Stimulated activated CD4-positive, alpha-beta T cell treated with anti-CD3 and anti-CD28 coated beads, Interleukin-1b, Interleukin-23, amount 100 ng/mL, for 24 hours (primary cell): ENCODE results near the gene RAD51.
"Not testable (repeated sequence)": the region's sequence is repeated elsewhere in the genome, so short reads cannot be mapped to it uniquely, and the experiment has no call there.

Source experiments
- DNase-seq, 4 experiments: peaks; one replicate each; pipeline ENCODE4 v3.0.0-alpha.2; 2020; ENCODE audit warnings: low read depth in 4 of 4, low spot score in 1 of 4

RAD51 gene

DNA sequence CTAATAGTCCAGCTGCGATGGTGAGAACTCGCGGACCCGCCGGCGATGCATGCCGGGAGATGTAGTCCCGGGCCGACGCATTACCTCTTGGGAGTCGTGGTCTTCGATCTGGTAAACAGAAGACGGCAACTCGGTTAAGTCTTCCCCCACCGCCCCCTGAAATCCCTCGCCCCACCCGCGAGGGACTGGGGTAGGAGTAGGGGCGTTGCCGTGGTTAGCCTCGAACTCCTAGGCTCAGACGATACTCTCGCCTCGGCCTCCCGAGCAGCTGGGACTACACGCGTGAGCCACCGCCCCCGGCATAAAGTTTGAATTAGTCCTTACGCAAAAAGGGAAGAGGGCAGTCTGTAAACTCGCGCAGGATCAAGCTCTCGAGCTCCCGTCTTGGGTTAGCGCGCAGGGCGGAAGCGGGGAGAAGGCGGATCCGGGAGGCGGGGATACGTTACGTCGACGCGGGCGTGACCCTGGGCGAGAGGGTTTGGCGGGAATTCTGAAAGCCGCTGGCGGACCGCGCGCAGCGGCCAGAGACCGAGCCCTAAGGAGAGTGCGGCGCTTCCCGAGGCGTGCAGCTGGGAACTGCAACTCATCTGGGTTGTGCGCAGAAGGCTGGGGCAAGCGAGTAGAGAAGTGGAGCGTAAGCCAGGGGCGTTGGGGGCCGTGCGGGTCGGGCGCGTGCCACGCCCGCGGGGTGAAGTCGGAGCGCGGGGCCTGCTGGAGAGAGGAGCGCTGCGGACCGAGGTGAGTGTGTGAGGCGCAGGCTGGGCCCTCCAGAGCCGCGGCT is at the start of gene RAD51:
Gene RAD51 (plus strand): TSS at position 487 of the 781 bp plus-strand sequence. CDS start 3,585 bp downstream, outside the sequence.
- peak; percentile 78 to 90 (median 86) for DNase-seq

DNA sequence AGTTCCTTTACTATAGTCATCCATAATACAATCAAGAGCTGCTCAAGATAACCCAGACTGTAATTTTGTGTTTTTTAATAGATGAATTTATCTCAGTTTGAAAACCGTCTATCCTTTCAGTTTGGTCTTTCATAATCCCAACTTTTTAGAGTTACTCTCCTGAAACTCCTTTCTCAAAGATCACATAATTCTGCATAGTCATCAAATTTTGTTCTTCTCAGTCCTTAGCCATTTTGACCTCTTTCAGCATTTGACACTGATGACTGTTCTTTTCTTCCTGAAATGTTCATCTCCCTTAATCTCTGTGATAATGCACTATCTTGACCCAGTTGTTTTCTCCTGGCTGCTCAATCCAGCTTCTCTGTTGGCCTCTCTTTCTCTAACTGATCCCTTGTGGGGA is 47.5 kb upstream of the RAD51 start:
- DNase-seq: no peak

DNA sequence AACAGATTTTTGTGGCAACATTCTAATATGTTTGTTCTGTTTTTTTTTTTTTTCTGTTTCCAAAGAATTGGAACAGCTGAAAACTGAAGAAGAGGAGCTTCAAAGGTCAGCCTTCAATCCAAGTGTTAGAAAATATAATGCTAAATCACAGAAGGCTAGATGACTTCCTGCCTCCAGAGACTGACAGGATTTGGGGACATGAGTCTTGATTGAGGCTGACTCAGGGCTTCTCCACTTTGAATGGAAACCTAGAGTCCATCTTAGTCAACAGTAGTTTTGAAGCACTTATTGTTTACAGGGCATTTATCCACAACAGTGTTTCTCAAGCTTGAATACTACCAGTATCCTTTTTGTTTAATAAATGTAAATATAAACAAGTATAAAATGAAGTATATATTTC is 44.5 kb upstream of the RAD51 start:
- DNase-seq: no peak

DNA sequence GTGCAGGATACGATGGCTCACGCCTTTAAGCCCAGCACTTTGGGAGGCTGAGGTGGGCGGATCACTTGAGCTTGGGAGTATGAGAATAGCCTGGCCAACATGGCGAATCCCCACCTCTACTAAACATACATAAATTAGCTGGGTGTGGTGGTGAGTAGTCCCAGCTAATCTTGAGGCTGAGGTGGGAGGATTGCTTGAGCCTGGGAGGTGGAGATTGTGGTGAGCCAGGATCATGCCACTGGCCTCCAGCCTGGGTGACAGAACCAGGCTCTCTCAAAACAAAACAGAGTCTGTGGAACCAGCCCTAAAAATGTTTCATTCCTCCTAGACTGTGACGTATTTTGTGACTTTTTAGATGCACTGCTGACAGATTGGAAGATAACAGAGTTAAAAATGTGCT is 34.3 kb upstream of the RAD51 start:
- DNase-seq: no peak

DNA sequence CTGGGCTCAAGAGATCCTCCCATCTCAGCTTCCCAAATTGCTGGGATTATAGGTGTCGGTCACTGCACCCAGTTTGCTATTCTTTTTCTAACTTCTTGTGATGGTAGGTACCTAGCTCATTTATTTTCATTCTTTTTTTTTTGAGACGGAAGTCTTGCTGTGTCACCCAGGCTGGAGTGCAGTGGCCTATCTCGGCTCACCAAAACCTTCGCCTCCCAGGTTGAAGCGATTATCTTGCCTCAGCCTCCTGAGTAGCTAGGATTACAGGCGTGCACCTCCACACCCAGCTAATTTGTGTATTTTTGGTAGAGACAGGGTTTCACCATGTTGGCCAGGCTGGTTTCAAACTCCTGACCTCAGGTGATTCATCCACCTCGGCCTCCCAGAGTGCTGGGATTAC is 30.1 kb upstream of the RAD51 start:
- no peak for DNase-seq

DNA sequence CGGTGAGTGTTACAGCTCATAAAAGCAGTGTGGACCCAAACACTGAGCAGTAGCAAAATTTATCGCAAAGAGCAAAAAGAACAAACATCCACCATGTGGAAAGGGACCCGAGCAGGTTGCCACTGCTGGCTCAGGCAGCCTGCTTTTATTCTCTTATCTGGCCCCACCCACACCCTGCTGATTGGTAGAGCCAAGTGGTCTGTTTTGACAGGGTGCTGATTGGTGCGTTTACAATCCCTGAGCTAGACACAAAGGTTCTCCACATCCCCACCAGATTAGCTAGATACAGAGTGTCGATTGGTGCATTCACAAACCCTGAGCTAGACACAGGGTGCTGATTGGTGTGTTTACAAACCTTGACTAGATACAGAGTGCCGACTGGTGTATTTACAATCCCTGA is 18.7 kb upstream of the RAD51 start:
- DNase-seq: not testable (repeated sequence)

DNA sequence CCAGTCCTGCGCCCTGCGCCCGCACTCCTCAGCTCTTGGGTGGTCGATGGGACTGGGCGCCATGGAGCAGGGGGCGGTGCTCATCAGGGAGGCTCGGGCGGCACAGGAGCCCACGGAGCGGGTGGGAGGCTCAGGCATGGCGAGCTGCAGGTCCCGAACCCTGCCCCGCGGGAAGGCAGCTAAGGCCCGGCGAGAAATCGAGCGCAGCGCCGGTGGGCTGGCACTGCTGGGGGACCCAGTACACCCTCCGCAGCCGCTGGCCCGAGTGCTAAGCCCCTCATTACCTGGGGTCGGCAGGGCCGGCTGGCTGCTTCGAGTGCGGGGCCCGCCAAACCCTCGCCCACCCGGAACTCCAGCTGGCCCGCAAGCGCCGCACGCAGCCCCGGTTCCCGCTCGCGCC is 18.1 kb upstream of the RAD51 start:
- not testable (repeated sequence) for DNase-seq

DNA sequence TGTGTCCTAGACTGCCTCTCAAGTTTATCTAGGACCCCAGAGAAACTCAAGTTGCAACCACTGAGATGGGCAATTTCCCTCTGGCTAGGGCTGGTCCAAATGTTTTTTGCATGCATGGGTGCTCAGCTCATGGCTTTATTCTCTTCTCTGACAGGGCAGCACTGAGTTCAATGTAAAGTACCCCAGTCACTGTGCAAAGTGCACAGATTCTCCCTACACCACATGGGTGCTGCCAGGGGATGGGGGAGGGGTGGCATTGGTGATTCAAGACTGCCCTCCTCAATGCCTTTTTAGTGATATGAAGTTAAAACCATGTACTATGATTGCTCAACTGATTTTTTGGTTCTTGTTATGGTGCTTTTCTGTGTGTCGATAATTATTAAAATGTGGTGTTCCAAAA is 14.8 kb upstream of the RAD51 start:
- no peak for DNase-seq

DNA sequence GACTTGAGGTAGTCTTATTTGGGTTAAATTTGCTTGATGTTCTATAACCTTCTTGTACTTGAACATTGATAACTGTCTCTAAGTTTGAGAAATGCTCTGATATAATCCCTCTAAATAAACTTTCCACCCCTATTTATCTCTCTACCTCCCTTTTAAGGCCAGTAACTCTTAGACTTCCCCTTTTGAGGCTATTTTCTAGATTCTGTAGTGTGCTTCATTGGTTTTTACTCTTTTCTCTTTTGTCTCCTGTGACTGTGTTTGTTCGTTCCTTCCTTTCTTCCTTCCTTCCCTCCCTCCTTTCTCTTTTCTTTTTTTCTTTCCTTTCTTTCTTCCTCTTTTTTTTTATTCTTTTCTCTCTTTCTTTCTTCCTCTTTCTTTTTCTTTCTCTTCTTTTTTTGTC is 14.0 kb upstream of the RAD51 start:
- not testable (repeated sequence) for DNase-seq

DNA sequence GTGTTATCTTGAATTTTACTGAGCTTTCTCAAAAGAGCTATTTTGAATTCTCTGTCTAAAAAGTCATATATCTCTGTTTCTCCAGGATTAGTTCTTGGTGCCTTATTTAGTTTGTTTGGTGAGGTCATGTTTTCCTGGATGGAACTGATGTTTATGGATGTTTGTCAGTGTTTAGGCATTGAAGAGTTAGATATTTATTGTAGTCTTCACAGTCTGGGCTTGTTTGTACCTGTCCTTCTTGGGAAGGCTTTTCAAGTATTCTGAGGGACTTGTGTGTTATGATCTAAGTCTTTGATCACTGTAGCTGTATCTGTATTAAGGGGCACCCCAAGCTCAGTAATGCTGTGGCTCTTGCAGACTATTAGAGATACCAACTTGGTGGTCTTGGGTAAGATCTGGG is 10.6 kb upstream of the RAD51 start:
- DNase-seq: no peak

DNA sequence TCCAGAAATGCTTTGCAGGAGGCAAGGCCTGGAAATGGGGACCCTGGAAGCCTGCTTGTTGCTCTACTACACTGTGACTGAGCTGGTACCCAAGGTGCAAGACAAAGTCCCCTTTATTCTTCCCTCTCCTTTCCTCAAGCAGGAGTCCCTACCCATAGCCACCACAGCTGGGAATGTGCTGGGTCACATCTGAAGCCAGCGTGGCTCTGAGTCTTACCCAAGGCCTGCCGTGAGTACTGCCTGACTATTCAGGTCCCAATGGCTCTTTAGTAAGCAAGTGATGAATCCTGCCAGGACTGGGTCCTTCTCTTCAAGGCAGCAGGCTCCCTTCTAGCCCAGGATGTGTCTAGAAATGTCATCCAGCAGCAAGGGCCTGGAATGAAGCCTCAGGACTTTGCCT is 9.6 kb upstream of the RAD51 start:
- no peak for DNase-seq

DNA sequence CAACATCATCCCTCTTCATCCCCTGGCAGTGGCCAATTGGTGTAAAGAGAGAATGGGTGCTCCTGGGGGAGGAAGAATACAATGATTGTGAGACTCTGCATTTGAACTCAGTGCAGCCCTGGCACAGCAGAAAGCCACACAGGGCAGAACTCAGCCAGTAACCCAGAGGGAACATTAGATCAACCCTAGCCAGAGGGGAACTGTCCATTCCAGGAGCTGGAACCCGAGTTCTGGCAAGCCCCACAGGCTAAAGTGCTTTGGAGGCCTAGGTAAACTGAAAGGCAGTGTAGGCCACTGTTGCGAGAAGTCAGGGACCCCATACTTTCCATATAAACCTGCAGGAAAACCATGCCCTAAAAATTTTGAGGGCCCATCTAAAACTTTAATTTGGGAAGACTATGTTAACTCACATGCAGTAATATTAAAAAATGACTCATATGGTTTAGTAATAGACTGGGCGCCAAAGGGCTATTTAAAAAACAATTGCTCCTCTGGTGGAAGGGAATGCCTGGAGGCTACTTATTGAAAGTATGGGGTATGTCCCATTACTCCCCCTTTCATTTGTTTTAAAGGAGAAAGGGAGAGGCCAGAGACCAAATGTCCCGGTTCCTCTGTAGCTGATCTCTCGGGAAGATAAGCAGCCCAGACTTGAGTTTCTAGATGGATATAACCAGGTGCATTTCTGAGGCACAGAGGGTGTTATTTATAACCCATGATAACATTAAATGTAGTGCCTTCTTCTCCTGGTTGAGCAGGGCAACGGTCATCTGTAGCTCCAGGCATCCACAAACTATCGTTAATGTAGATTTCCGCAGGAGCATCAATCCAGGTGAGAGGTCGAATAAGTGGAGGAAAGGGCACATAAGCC is 5.8 kb upstream of the RAD51 start:
- no peak for DNase-seq

DNA sequence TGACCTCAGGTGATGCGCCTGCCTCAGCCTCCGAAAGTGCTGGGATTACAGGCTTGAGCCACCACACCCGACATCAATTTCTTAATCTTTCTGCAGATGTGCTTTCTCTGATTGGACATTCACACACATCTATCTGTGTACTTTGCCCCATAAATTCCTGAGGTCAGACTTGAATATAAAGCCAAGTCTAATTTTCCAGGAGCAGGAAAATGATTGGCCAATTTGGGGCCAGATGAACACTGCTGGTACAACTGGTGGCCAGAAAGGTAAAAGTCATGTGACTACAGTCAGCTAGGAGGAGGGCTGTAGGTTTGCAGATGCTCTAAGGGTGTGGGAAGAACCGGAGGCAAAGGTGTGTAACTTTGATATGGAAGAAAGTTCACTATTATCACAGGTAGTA is 3.2 kb upstream of the RAD51 start:
- DNase-seq: no peak

DNA sequence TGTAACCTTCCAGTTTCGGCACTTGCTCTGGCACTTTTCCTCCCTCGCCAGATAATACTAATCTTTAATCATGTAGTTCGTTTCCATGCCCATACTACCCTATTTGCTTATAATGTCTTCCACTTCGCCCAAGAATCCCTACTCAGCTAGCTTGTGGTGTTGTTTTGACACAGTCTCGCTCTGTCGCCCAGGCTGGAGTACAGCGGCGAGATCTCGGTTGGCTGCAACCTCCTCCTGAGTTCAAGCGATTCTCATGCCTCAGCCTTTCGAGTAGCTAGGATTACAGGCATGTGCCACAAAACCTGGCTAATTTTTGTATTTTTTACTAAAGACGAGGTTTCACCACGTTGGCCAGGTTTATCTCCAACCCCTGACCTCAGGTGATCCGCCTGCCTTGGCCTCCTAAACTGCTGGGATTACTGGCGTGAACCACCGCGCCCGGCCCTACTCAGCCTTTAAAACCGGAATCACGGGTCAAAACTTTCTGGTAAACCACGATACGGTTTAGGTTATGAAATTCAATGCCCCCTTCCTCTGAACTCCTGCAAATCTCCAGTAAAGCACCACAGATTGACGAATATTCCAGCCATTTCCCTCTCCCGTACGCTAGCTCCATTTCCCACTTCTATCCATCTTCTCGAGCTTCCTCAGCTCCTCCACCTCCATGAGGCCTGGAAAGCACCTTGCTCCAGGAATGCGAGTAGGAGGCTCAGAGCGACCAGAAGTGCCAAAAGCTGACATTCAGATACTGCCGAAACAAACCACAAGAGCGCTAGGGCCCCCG is 878 bp upstream of the RAD51 start:
- DNase-seq: no peak

DNA sequence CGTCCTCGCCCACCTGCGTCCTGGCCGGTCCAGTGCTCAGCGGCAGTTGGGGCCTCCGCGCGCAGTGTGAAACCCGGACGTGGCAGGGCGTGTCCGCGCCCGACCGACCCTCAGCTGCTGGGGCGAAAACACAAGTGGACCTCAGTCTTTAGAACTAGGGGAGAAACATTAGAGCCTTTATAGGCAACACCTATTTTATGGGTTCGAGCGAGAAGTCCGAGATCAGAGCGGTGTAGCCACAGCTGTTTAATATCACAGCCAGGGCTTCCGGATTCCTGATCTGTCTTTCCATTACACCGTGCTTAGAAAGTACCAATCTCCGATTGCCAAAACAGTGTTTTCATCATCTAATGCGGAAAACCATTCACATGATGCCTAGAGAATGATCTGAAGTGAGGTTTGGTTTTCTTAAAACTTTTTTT is 506 bp downstream of the RAD51 start:
- no peak for DNase-seq

DNA sequence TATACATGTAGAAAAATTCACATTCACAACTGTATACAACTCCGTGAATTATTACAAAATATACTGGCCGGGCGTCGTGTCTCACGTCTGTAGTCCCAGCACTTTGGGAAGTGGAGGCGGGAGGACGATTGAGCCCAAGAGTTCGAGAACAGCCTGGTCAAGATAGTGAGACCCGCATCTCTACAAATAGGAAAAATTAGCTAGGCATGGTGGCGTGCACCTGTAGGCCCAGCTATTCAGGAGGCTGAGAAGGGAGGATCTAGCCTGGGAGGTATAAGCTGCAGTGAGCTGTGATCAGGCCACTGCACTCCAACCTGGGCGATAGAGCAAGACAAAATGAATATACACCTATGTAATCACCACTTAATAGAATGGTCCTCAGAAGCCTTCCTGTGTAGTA is 1.3 kb downstream of the RAD51 start:
- DNase-seq: no peak

DNA sequence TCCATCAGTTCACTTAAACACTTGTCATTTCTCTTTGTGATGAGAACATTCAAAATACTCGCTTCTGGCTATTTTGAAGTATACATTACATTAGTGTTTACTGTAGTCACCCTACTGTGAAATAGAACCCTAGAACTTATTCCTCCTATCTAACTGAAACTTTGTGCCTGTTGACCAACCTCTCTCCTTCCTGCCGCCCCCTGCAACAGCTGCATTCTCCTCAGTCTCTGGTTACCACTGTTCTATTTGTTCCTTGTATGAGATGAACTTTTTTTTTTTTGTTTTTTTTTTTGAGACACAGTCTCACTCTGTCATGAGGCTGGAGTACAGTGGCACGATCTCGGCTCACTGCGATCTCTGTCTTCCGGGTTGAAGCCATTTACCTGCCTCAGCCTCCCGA is 2.9 kb downstream of the RAD51 start:
- DNase-seq: no peak

DNA sequence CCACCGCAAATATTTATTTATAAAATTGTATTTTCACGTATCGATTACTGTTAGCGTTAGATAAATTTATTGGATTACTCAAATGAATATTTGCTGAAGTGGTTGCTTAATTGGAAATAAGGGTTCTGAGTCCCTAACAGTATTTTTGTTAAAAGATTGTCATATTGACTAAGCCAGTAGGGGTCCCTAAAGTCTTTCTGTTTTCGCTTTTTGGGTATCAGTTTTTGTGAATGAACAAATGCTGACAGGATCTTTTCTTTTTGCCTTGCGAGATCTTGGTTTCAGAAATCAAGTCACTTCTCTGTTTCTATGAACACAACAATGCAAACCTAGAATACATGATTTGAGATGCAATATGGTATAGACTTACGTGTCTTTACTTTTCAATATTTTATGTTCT is 7.1 kb downstream of the RAD51 start:
- no peak for DNase-seq

DNA sequence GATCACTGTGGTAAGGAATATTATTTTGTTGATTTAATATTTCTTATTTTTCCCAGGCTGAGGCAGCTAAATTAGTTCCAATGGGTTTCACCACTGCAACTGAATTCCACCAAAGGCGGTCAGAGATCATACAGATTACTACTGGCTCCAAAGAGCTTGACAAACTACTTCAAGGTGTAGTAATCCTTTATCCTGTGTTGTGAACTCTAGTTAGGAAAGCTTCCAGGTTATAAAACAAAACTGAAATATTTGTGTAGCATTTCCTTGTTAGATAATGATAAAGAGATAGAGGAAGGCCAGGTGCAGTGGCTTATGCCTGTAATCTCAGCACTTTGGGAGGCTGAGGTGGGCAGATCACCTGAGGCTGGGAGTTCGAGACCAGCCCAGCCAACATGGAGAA is 11.1 kb downstream of the RAD51 start:
- no peak for DNase-seq

DNA sequence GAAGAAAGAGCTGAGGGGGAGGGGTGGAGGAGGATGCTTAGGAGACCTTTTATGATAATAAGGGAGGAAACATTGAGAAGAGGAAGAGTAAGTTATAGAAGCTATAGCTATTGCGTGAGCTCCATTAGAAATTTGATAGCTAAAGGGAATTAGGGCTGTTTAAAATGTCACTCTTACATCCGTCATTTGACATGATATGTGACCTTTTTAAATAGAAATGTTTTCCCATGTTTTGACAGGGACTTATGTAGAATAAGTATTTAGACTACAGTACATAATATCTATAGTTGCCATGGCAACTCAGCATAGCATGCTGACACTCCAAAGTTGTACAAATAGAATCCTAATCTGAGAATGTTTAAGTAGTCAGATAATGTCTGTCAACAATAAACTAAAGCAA is 19.2 kb downstream of the RAD51 start:
- no peak for DNase-seq

DNA sequence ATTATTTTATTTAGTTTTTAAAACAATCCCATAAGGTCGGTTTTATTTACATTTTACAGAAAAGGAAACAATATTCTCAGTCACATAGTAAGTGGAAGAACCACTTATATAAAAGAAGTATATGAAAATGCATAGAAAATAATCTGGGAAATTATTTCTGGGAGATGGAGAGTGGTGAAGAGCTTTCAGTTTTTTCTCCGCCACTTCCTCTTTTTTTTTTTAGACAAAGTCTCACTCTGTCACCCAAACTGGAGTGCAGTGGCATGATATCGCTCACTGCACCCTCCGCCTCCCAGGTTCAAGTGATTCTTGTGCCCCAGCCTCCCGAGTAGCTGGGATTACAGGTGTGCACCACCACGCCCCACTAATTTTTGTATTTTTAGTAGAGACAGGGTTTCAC is 21.2 kb downstream of the RAD51 start:
- no peak for DNase-seq

DNA sequence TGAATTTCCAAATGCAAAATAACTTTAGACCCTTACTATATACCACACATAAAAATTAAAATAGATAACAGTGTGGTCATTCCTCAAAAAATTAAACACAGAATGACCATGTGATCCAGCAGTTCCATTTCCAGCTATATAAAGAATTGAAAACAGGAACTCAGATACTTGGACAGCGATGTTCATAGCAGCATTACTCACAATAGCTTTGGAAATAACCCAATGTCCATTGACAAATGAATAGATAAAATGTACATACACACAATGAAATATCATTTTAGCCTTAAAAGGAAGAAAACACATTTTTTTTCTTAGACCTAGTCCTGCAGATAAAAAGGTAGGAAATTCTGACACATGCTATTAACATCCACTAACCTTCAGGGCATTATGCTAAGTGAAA is 26.7 kb downstream of the RAD51 start:
- DNase-seq: no peak
